HG03432 (cell line): ENCODE data around the gene MRTFB.

Source experiments
- ATAC-seq: cut with Tn5 transposase; IDR thresholded peaks from one replicate; pipeline ENCODE4 v1.9.1; 2021; ENCODE audit warnings: mild to moderate bottlenecking, moderate library complexity; ENCODE audit not compliant: unreplicated experiment

MRTFB gene

DNA sequence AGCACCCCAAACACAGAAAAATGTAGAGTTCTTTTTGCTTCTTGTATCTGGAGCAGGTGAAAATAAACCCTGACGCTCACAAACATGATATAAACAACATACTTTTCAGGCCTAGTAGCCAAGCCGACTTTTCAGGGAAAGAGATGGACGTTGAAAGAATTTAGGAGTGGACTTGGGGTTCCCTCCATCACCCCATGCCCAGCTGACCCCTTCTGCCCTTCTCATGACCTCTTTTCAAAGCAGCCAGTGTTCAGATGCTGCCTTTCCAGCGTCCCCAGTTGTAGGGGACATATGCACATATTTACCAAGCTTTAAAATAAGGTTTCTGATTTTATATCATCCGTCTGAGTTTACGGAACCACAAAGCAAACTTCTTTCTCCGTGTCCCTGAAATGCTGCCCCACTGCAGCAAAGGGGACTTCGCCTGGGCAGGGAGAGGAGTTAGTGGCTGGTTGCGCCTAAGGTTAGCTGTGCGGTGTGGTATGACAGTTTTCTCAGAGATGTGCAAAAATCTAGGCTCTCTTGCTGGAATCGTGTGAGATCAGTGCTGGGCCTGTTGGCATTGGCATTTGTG, 235.5 kb downstream of the MRTFB start:
- ATAC-seq, result no peak

DNA sequence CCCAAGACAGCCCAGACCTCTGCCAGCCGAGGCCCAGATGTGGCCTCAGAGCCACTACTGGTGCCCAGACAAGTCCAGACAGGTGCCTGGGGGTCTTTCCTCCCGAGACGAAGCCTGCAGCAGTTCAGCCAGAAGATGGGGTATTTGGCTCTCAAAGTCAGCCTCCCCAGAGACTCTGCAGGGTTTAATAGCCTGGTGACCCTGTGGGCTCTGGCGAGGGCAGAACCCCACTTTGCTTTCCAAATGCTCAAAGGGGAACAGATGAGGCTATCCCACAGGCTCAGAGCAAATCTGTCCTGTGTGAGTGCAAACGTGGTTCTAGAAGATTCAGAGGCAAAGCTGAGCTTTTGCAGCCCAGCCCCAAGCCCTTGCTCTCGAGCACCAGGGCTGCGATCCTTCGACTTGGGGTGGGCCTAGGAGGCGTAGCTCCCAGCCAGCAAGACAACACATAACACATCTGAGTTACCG, 236.0 kb downstream of the MRTFB start:
- ATAC-seq, result no peak

DNA sequence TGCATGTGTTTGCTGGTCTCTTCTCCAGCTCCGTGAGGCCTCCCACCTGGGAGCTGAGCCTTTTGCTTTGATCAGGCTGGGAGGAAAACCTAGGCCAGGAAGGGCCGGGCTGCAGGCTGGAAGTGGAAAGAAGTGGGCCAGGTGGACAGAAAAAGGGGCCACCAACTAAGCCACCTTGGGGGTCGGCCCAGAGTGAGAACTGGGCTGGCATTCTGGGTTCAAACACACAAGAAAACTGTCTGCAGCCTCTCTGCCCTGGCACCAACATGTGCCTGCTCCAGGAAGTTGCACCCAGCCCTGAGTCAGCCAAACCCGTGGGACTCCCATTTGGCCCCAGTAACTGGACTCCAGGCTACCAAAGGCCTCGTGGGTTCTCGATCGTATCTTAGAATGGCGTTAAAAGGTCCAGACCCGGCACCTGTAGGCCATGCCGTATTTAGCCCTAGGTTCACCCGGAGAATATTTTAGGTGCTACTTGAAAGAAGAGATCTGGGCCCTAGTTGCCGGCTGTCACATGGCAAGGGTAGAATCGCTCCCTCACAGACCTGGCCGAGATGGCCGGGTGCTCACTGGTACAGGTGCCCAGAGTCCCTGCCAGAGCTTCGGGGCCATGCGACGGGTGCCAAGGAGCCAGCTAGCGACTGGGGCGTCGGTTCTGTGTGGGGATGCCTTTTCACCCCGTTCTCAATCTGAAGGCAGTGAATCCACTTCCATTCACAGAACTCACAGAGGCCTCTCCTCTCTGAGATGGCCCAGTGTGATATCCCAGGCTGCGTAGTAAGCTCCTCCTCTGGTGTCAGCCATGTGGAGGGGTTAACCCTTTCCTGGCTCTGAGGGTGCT, 236.6 kb downstream of the MRTFB start:
- ATAC-seq, result no peak

DNA sequence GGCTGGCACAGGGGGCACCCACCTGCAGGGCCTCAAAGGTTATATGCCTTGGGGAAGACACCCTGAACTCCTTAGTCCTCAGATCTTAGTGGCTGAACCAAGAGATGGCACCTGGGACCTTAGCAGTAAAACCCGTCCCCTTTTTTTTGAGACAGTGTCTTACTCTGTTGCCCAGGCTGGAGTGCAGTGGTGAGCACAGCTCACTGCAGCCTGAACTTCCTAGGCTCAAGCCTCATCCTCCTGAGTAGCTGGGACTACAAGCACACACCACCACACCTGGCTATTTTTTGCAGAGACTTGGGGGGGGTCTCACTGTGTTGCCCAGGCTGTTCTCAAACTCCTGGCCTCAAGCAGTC, 237.2 kb downstream of the MRTFB start:
- ATAC-seq, result no peak

DNA sequence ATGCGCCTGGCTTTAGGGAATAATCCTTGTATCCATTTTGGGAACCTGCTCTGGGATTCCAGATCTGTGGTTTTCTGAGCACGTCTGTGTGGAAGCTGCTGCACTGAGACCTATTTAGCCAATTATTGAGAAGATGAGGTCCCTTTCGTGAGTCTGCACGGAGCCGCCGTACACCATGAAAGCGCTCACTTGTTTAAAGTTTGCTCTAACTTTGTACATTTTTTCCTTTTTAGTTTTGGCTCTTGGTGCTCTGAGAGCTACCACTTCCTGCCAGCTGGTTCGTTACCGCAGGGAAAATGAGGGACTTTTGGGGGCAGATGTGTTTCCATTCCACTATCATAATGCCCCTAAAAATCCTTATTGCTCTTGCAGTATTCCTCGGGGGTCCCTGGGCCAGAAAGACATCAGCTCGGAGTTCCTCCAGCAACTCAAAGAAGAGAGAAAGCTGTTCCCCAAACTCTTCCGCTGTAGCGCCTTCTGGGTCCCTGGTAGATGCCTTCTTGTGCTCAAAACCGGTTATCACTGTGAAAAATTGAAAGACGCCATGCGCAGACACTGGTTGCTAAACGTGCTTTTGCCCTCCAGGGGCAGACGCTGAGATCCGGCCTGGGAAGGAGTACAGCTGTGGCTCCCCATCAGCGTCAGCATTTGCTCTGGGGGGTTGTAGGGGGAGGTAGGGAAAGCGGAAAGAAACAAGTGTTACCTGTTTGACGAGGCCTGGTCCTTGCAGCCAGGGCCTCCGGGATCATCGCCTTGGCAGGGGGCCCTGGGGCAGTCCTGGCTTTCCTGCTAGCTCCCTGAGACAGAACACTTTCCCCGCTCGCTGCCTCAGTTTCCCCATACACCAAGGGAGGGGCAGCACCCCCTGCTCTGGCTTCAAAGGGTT, 238.1 kb downstream of the MRTFB start:
- ATAC-seq, result no peak

DNA sequence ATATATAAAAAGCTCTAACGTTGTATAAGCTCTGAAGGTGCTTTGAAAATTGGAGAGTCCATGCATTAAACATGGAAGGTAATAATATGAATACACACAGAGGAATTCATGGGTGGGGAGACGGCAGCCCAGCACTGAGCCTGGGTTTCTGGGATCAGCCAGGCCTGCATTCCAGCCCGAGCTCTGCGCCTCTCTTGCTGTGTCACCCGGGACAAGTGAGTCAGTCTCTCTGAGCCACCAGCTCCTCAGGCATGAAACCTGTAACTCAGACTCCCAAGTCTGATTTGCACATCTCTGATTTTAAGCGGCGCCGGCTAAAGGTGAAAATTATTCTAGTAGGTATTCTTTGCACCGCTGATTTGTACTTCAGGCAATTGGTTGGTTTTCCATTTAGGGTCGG, 238.8 kb downstream of the MRTFB start:
- ATAC-seq, result no peak

DNA sequence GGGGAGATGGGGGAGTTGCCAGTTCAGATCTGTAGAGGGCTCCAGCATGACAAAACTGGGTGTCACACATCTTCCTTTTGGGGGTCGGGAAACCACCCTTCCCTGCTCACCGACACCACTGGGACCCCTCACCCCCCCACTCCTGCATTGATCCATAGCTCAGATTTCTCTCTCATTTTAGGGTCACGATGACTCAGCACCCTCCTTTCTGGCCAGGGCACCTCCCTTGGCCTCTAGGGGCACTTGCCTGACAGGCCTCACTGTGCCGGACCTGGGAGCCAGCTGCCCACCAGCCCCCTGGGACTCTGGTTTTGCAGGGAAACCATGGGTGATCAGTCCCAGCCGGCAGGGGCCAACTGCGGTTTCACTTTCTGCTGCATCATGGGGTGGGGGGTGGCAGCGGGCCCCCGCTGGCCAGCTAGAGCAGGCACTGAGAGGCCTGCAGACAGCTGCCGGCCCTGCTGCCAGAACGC, 239.4 kb downstream of the MRTFB start:
- peak; percentile 83 for ATAC-seq

DNA sequence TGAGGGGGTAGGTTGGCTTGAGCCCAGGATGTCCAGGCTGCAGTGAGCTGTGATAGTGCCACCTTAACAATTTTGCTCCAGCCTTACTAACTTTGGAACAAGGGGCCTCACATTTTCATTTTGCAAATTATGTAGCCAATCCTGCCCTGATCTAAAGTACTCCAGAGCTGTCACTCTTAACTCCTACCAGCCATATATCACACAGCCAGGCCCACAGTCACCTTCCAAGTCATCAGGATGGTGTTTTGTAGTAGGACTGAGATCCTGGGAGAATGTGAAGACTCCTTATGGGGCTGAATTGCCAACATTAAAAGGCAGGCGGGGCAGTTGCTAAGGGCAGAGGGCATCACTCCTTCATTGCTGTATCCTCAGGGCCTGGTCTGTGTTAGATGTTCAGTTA, 243.0 kb downstream of the MRTFB start:
- no peak for ATAC-seq

DNA sequence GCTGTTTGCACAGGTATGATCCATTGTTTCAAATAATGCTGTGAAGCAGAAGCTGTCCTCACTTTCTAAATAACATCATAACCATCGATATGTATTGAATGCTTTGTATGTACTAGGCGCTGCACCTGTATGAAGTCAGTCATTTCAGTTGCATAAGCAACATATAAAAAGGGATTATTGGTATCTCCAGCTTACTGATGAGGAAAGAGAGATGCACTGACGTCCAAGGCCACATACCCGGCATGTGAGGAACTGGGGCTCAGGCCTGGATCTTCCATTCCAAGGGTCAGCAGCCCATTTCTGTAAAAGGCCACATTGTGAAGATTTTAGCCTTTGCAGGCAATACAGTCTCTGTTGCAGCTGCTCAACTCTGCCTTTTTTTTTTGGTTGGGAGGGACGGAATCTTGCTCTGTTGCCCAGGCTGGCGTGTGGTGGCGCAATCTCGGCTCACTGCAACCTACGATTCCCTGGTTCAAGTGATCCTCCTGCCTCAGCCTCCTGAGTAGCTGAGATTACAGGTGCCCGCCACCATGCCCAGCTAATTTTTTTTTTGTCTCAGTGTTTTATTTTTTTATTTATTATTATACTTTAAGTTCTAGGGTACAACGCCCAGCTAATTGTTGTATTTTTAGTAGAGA, 244.7 kb downstream of the MRTFB start:
- ATAC-seq, result no peak
